Mesothelial cell of epicardium (in vitro differentiated cells): ENCODE measurements around the gene NFKB2. TPM values are rescaled to one million over a fixed set of nuclear protein-coding genes. Genes with fewer than 3 reads are reported as not detected.
A peak's percentile ranks its signal among the peaks of the same experiment; 100 is the strongest.

ENCODE experiments used
- DNase-seq, 2 experiments: peaks; one replicate each; pipeline ENCODE4 v3.0.0; 2021; ENCODE audit warnings: low spot score in 2 of 2; ENCODE audit not compliant: unreplicated experiment in 2 of 2
- H3K27ac Mint-ChIP-seq: 2 replicates; pipeline ENCODE4 v1.8.0; 2021; ENCODE audit warnings: mixed read lengths
- H3K27me3 Mint-ChIP-seq: 2 replicates; pipeline ENCODE4 v1.8.0; 2021; ENCODE audit warnings: low read depth, mixed read lengths
- H3K36me3 Mint-ChIP-seq: 2 replicates; pipeline ENCODE4 v1.8.0; 2021; ENCODE audit warnings: mixed read lengths
- H3K4me1 Mint-ChIP-seq: 2 replicates; pipeline ENCODE4 v1.8.0; 2021; ENCODE audit warnings: mixed read lengths
- H3K4me3 Mint-ChIP-seq: 2 replicates; pipeline ENCODE4 v1.8.0; 2021; ENCODE audit warnings: mild to moderate bottlenecking, moderate library complexity, mixed read lengths
- H3K9me3 Mint-ChIP-seq: 2 replicates; pipeline ENCODE4 v1.8.0; 2021; ENCODE audit warnings: mixed read lengths
- total RNA-seq: library from RNA; stranded (reverse); gene quantifications from 3 replicates; pipeline ENCODE4 v1.2.1, GENCODE V29; 2021
- TF ChIP-seq, protein P1 (sequence below): fragments of 200-600 bp; sonication (generic); IDR thresholded peaks from one replicate; pipeline ENCODE4 v1.5.0; 2021; ENCODE audit warnings: antibody characterized with exemption; ENCODE audit not compliant: unreplicated experiment

Gene NFKB2
- total RNA-seq, 1 donor from 2014 or later, result 55.8 TPM

DNA sequence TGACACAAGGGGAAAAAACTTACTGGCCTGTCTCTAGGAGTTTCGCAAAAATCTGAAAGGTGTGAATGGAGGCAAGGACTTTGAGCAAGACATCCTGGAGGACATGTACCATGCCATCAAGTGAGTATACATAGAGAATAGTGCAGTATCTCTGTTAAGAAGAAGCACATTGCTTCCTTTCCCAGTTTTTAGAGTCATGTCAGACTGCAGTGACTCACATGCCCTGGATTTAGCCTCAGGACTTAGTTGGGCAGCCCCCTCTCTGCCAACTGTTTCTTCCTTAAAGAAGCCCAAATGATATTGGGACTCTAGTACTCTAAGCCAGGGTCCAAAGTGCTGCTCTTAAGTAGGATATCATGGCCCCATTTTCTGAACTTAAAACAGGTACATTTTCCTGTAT lies 28.1 kb upstream of the NFKB2 start:
- H3K4me3 Mint-ChIP-seq, result no peak overlapping the region
- no peaks in the 10 kb centered on the region for H3K27me3 Mint-ChIP-seq
- H3K27ac Mint-ChIP-seq, result peak overlapping the region; percentile 79
- TF ChIP-seq, protein P1, sequence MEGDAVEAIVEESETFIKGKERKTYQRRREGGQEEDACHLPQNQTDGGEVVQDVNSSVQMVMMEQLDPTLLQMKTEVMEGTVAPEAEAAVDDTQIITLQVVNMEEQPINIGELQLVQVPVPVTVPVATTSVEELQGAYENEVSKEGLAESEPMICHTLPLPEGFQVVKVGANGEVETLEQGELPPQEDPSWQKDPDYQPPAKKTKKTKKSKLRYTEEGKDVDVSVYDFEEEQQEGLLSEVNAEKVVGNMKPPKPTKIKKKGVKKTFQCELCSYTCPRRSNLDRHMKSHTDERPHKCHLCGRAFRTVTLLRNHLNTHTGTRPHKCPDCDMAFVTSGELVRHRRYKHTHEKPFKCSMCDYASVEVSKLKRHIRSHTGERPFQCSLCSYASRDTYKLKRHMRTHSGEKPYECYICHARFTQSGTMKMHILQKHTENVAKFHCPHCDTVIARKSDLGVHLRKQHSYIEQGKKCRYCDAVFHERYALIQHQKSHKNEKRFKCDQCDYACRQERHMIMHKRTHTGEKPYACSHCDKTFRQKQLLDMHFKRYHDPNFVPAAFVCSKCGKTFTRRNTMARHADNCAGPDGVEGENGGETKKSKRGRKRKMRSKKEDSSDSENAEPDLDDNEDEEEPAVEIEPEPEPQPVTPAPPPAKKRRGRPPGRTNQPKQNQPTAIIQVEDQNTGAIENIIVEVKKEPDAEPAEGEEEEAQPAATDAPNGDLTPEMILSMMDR, result no peak
- H3K36me3 Mint-ChIP-seq, result peaks cover 79% of the 10 kb centered on the region
- no peak for DNase-seq
- H3K4me1 Mint-ChIP-seq, result peaks cover 8% of the 10 kb centered on the region
- peaks cover 16% of the 10 kb centered on the region for H3K9me3 Mint-ChIP-seq

DNA sequence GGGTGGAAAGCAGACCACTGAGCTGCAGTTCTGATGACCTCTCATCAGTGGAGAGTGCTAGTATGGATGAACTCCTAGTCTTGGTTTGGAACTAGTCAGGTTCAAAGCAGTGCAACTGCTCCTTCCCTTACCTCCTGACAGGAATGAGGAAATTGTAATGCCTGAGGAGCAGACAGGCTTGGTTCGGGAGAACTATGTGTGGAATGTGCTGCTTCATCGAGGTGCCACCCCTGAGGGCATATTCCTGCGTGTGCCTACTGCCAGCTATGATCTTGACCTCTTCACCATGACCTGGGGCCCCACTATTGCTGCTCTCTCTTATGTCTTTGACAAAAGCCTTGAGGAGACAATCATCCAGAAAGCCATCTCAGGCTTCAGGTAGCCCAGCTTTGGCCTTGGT lies 27.4 kb upstream of the NFKB2 start:
- no peaks in the 10 kb centered on the region for H3K27me3 Mint-ChIP-seq
- no peak for DNase-seq
- H3K27ac Mint-ChIP-seq, result peak overlapping the region; percentile 79
- no peak overlapping the region for H3K4me3 Mint-ChIP-seq
- H3K9me3 Mint-ChIP-seq, result peaks cover 16% of the 10 kb centered on the region
- H3K36me3 Mint-ChIP-seq, result peaks cover 79% of the 10 kb centered on the region
- TF ChIP-seq, protein P1, result no peak
- H3K4me1 Mint-ChIP-seq, result peaks cover 8% of the 10 kb centered on the region

DNA sequence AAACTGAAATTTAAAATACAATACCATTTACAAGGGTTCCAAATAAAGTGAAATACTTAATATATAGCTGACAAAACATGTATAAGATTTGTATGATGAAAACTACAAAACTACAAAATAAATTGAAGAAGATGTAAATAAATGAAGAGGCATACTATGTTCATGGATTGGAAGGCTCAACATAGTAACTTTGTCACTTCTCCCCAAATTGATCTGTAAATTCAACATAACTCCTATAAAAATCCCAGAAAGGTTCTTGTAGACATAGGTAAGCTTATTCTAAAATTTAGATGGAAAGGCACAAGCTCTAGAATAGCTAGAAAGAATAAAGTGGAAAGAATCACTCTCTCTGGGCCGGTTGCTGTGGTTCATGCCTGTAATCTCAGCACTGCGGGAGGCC lies 24.2 kb upstream of the NFKB2 start:
- H3K4me3 Mint-ChIP-seq, result no peak overlapping the region
- H3K36me3 Mint-ChIP-seq, result peaks cover 68% of the 10 kb centered on the region
- peaks cover 16% of the 10 kb centered on the region for H3K9me3 Mint-ChIP-seq
- no peak overlapping the region for H3K27ac Mint-ChIP-seq
- no peaks in the 10 kb centered on the region for H3K27me3 Mint-ChIP-seq
- TF ChIP-seq, protein P1, result no peak
- H3K4me1 Mint-ChIP-seq, result peaks cover 8% of the 10 kb centered on the region
- DNase-seq, result no peak

DNA sequence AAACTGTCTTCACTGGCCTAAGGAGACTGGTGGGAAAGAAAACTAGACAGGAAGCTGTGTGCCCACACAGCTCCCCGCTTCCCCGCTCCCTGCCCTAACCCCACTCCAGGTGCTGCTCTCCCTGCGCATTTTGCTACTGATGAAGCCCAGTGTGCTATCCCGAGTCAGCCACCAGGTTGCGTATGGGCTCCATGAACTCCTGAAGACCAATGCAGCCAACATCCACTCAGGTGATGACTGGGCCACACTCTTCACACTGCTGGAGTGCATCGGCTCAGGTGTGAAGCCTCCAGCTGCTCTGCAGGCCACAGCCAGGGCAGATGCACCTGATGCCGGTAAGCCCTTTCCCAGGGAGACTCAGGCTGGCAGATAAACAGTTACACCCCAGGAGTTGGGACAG lies 20.3 kb upstream of the NFKB2 start:
- Mint-ChIP-seq H3K36me3 (peaks cover 41% of the 10 kb centered on the region), H3K27ac (no peak overlapping the region), H3K4me3 (no peak overlapping the region), H3K27me3 (no peaks in the 10 kb centered on the region), H3K9me3 (peaks cover 12% of the 10 kb centered on the region), H3K4me1 (no peaks in the 10 kb centered on the region)
- TF ChIP-seq, protein P1, result no peak
- no peak for DNase-seq

DNA sequence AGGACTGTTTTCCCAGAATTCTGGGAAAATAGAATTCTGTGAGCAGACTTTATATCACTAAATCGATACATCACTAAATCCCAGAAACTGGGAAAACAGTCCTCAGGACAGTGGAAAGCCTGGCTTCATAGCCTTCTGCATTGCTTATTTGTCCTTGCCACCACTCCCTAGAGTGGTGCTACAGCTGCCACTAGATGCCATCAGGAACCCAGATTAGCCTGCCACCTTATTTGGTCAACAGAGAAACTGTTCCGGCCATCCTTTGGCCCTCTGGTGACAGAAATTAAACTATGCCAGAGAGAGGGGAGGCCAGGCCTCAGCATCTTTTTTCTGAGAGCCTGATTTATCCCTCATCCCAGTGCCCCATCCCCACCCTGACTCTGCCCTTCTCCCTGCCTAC lies 19.6 kb upstream of the NFKB2 start:
- H3K4me3 Mint-ChIP-seq, result no peak overlapping the region
- DNase-seq, result no peak
- peaks cover 37% of the 10 kb centered on the region for H3K36me3 Mint-ChIP-seq
- no peaks in the 10 kb centered on the region for H3K4me1 Mint-ChIP-seq
- H3K27ac Mint-ChIP-seq, result no peak overlapping the region
- TF ChIP-seq, protein P1, result no peak
- H3K27me3 Mint-ChIP-seq, result no peaks in the 10 kb centered on the region
- peaks cover 7% of the 10 kb centered on the region for H3K9me3 Mint-ChIP-seq

DNA sequence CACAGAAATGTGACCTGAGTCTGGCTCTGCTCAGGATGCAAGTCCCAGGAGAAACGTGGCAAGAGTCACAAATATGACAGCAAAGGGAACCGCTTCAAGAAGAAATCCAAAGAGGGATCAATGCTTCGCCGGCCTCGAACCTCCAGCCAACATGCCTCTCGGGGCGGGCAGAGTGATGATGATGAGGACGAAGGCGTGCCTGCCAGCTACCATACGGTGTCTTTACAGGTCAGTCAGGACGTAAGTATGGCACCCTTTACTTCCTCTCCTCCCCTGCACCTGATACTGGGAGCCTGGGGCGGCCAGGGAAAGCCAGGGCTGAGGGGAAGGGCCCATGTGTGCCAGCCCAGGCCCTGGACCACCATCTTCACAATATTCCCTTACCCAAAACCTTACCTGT lies 18.6 kb upstream of the NFKB2 start:
- Mint-ChIP-seq H3K9me3 (no peaks in the 10 kb centered on the region), H3K4me3 (no peak overlapping the region), H3K4me1 (no peaks in the 10 kb centered on the region), H3K27ac (no peak overlapping the region), H3K36me3 (peaks cover 34% of the 10 kb centered on the region), H3K27me3 (no peaks in the 10 kb centered on the region)
- TF ChIP-seq, protein P1, result no peak
- no peak for DNase-seq
